ENCODE results near the gene NUP214. TPM values are rescaled to one million over a fixed set of nuclear protein-coding genes. Genes with fewer than 3 reads are reported as not detected.

The NUP214 gene
- total RNA-seq, 1 donor = 16.4 TPM

DNA sequence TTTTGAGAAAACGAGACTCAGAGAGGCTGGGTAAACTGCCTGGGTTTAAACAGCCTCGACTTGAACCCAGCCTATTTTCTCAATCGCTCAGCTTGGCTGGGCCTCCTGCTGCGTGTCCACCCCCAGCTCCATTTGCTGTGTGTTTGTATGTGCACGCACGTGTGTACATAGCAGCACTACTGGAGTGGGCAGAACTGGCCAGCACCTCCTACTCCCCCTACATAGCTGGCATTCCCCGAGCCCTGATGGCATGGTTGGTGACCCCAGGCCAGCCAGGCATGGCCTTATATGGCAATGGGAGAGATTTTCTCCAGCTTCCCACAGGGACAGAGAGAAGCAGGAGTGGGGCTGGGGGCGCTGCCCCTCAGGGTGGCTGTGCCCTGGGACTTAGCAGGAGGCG is 24.9 kb upstream of the NUP214 start:
- H3K4me3 ChIP-seq (ENCODE audit: low read depth, low read length) = no peak overlapping the region
- no peak for DNase-seq (ENCODE audit: low read depth)
- TF ChIP-seq, protein P1, sequence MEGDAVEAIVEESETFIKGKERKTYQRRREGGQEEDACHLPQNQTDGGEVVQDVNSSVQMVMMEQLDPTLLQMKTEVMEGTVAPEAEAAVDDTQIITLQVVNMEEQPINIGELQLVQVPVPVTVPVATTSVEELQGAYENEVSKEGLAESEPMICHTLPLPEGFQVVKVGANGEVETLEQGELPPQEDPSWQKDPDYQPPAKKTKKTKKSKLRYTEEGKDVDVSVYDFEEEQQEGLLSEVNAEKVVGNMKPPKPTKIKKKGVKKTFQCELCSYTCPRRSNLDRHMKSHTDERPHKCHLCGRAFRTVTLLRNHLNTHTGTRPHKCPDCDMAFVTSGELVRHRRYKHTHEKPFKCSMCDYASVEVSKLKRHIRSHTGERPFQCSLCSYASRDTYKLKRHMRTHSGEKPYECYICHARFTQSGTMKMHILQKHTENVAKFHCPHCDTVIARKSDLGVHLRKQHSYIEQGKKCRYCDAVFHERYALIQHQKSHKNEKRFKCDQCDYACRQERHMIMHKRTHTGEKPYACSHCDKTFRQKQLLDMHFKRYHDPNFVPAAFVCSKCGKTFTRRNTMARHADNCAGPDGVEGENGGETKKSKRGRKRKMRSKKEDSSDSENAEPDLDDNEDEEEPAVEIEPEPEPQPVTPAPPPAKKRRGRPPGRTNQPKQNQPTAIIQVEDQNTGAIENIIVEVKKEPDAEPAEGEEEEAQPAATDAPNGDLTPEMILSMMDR (IDR thresholded peaks at IDR 0.05; ENCODE audit: insufficient read depth, low read depth, low read length) = no peak

GRCh38 chr9:131101207-131101964 is 24.0 kb upstream of the NUP214 start:
- no peak overlapping the region for H3K4me3 ChIP-seq (ENCODE audit: low read depth, low read length)
- TF ChIP-seq, protein P1 (IDR thresholded peaks at IDR 0.05; ENCODE audit: insufficient read depth, low read depth, low read length) = no peak
- DNase-seq (ENCODE audit: low read depth) = no peak

GRCh38 chr9:131103024-131103423 is 22.4 kb upstream of the NUP214 start:
- no peak overlapping the region for H3K4me3 ChIP-seq (ENCODE audit: low read depth, low read length)
- DNase-seq (ENCODE audit: low read depth) = no peak
- TF ChIP-seq, protein P1 (IDR thresholded peaks at IDR 0.05; ENCODE audit: insufficient read depth, low read depth, low read length) = no peak

- DNase-seq (ENCODE audit: low read depth) = no peak
- no peak overlapping the region for H3K4me3 ChIP-seq (ENCODE audit: low read depth, low read length)
- TF ChIP-seq, protein P1 (IDR thresholded peaks at IDR 0.05; ENCODE audit: insufficient read depth, low read depth, low read length) = no peak
These were observed 21.9 kb upstream of the NUP214 start for GRCh38 chr9:131103535-131103934.

DNA sequence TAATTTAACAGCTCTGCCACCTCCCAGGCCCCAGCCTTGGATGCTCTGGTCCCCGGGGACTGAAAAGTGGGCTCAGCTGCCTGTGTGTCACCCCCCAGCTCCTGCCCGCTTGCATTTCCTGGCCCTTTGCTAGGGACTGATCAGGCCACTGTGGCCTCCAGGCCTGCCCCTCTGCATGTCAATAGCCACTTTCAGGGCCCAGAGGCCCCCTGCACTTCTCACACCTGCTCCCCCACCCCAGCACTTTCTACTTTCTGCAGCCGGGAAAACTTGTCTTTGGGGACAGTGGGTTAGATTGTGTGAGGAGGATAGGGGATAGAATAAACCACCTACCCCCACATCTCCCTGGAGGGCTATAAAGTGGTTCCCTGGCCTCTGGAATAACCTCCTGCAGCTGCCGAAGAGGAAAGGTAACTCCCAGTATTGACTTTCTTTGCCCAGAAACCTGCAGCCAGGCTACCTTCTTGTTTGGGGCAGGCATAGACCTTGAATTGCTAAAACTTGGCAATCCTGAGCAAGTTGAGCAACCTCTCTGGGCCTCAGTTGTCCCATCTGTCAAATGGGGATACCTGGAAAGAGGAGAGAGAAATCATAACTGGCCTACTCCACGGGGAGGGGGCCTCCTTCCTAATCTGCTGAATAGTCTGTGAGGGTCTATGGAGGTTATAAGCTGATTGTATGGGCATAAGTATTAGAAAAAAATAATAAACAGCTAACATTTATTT is 21.2 kb upstream of the NUP214 start:
- no peak for DNase-seq (ENCODE audit: low read depth)
- H3K4me3 ChIP-seq (ENCODE audit: low read depth, low read length) = no peak overlapping the region
- TF ChIP-seq, protein P1 (IDR thresholded peaks at IDR 0.05; ENCODE audit: insufficient read depth, low read depth, low read length) = no peak

- no peak for DNase-seq (ENCODE audit: low read depth)
- no peak overlapping the region for H3K4me3 ChIP-seq (ENCODE audit: low read depth, low read length)
- TF ChIP-seq, protein P1 (IDR thresholded peaks at IDR 0.05; ENCODE audit: insufficient read depth, low read depth, low read length) = no peak
These were observed 19.4 kb upstream of the NUP214 start for GRCh38 chr9:131105952-131106351.
